Activated CD8-positive, alpha-beta memory T cell treated with anti-CD3 and anti-CD28 coated beads for 48 hours (primary cell): ENCODE measurements around the gene WFDC10B.
"Not testable (repeated sequence)": the region's sequence is repeated elsewhere in the genome, so short reads cannot be mapped to it uniquely, and the experiment has no call there.

ENCODE experiments used
- DNase-seq, 3 experiments: peaks; one replicate each; pipeline ENCODE4 v3.0.0-alpha.2; 2020; ENCODE audit warnings: low read depth in 2 of 3, low spot score in 2 of 3

WFDC10B gene

DNA sequence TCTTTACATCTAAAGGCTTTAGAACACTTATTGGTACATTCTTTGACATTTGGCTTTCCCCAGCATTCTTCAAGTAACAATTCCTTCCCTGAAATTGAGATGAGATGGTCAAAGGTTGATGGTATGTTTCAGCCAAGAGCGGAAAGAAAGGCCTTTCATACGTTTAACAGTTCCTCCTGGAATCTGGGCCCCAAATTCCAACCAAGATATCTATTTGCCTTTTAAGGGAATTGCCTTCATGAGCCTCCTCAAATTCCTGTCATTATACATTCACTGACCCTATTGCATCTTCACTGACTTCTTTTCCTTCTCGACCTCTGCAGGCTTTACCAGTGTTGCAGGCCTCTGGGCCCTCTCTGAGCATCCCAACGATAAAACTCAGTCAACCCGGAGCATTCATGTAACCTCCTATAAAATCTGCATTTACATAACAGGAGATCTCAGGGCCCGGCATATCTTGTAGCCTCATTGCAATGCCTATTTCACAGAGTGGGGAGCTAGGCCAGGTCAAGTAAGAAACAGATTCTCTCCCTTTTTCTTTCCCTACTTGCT is 55.4 kb downstream of the WFDC10B start:
- no peak for DNase-seq

DNA sequence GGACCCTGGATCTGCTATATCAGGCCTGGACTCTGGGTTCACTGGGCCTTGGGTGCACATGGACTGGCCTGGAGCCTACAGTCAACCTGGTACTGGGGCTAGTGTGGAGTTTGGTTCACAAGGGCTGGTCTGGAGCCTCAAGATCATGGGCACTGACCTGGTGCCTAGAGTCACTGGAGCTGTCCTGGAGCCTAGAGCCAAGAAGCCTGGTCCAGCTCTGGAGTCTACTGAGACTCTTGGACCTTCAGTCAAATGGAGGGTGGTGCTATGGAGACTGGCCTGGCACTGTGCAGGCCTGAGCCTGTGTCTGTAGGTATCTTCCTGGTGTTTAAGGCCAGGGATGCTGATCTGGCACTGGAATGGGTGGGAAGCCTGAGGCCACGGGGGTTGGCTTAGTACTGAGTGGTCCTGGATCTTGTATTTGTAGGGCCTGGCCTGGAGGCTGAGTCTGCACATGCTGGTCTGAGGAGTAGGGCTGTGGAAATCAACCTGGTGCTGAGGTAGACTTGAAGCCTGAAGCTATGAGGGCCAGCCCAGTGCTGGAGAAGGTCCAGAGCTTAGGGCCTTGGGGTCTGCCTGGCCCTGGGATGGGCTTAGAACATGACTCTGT is 57.3 kb downstream of the WFDC10B start:
- no peak for DNase-seq

DNA sequence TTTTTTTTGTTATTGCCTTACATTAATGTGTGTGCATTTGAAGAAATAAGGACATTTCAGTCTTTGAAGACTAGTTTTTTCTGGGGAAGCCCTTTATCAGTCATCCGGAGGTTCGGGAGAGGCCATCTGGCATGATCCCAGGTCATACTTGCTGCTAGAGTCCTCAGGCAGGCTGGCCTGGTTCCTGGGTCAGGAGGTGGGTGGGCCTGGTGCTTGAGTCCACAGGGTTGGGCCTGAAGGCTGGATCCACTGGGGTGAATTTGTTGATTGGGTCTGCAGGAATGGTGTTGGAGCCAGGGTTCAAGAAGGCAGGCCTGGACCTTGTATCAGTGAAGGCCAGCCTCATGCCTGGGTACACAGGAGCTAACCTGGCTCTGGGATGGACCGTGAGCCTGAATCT is 57.9 kb downstream of the WFDC10B start:
- DNase-seq = no peak

DNA sequence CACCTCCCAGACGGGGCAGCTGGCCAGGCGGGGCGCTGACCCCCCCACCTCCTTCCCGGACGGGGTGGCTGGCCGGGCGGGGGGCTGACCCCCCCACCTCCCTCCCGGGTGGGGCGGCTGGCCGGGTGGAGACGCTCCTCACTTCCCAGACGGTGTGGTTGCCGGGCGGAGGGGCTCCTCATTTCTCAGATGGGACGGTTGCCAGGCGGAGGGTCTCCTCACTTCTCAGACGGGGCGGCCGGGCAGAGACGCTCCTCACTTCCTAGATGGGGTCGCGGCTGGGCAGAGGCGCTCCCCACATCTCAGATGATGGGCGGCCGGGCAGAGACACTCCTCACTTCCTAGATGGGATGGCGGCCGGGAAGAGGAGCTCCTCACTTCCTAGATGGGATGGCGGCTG is 59.0 kb downstream of the WFDC10B start:
- DNase-seq = not testable (repeated sequence)

DNA sequence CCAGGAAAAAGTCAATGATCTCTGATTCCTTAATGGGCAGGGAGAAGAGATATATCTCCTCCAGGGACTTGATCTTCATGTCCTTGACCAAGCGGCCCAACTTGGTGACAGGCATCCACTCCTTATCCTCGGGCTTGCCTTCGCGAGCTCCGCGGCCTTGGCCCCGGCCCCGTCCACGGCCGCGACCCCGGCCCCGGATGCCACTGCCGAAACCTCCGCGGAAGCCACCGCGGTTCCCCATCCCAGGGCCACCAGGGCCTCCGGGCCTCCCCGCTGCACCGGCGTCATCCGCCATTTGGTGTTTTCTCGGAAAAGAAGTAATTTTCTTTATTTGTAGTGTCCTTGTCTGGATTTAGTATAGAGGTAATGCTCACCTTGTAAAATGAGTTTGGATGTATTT is 63.7 kb downstream of the WFDC10B start:
- DNase-seq = not testable (repeated sequence)

DNA sequence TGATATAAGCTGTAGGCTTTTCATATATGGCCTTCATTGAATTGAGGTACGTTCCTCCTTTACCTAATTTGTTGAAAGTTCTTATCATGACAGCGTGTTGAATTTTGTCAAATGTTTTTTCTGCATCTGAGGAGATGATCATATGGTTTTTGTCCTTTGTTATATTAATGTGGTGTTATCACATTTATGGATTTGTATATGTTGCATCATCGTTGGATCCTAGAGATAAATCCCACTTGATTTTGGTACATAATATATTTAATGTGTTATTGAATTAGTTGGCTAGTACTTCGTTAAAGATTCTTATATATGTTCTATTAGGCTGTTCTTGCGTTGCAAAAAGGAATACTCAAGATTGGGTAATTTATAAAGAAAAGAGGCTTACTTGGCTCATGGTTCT is 65.1 kb downstream of the WFDC10B start:
- DNase-seq = no peak

DNA sequence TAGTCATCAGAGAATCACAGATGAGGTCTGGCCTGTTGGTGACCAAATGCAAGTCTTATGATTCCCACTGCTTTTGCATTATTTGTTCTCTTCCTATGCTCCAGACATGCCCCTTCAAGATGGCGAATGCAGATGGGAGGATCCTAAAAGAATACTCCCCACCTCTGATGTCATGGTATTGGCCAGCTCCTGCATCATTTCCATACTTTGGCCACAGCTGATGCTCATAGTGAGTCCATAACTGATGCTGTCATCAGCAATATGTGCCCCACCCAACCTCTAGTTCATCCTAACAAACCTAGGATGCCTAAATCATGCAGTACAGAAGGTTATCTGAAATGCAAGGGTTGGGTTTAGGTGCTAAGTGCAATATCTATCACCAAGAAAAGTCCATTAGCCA is 68.3 kb downstream of the WFDC10B start:
- DNase-seq = no peak
